Tibial nerve (tissue), 4 donors: ENCODE data around the gene MED16. TPM values are rescaled to one million over a fixed set of nuclear protein-coding genes. Genes with fewer than 3 reads are reported as not detected.

ENCODE experiments used
- DNase-seq, 2 donors: peaks; one replicate each; pipeline ENCODE4 v3.0.0-alpha.2; 2019; ENCODE audit warnings: low spot score in 2 of 2
- H3K27ac ChIP-seq, 4 donors: fragments of 200-600 bp; sonication (generic) in 3 of 4; one replicate each; pipeline ENCODE4 v1.5.1; 2017 to 2019; ENCODE audit warnings: mild to moderate bottlenecking in 1 of 4
- H3K27me3 ChIP-seq, 2 donors: fragments of 200-600 bp; sonication (generic) in 1 of 2; one replicate each; pipeline versions ENCODE4 v1.5.1 to v1.6.0; 2017 to 2019
- H3K36me3 ChIP-seq, 3 donors: fragments of 200-600 bp; sonication (generic); one replicate each; pipeline ENCODE4 v1.5.1; 2018 to 2019
- H3K4me1 ChIP-seq, 4 donors: fragments of 200-600 bp; sonication (generic) in 3 of 4; one replicate each; pipeline ENCODE4 v1.5.1; 2017 to 2019
- H3K4me3 ChIP-seq, 4 donors: fragments of 200-600 bp; sonication (generic) in 3 of 4; one replicate each; pipeline ENCODE4 v1.5.1; 2017 to 2019; ENCODE audit warnings: mild to moderate bottlenecking in 1 of 4, moderate library complexity in 1 of 4
- H3K9me3 ChIP-seq, 4 donors: fragments of 200-600 bp; sonication (generic) in 3 of 4; one replicate each; pipeline ENCODE4 v1.5.1; 2017 to 2019
- EP300 ChIP-seq, 2 donors: sonication (generic); formaldehyde crosslinking; IDR thresholded peaks; one replicate each; pipeline ENCODE4 v1.6.1; 2017; ENCODE audit warnings: antibody characterized with exemption in 2 of 2, mild to moderate bottlenecking in 1 of 2
- POLR2A ChIP-seq, 2 donors: fragments of 450-650 bp; IDR thresholded peaks; one replicate each; pipeline ENCODE4 v1.6.1; 2017; ENCODE audit warnings: antibody characterized with exemption in 2 of 2, mild to moderate bottlenecking in 2 of 2, moderate library complexity in 2 of 2
- WGBS, 2 donors: methylation state at CpG; one replicate each; pipeline ENCODE4 v1.1.5; 2018; 5-methylcytosine and 5-hydroxymethylcytosine counted together
- total RNA-seq, 4 donors: library from RNA; depleted of rRNA; stranded (reverse); fragments of >200 nt; gene quantifications; one replicate each; pipeline ENCODE4 v1.1.0, GENCODE V29; 2016
- TF ChIP-seq, protein P1 (sequence below), 5 experiments: fragments of 200-600 bp in 3 of 5; fragments of 450-650 bp in 2 of 5; sonication (generic) in 3 of 5; IDR thresholded peaks; one replicate each; pipeline ENCODE4 v1.5.1; 2016 to 2019; ENCODE audit warnings: antibody characterized with exemption in 5 of 5, mild to moderate bottlenecking in 3 of 5, moderate library complexity in 2 of 5

Gene MED16
- total RNA-seq, 4 donors from 2014 or later: 49.6 to 67.5 (median 53.9) TPM

GRCh38 chr19:827314-827709, 65.7 kb downstream of the MED16 start:
- peaks cover 4 to 70% of the 10 kb centered on the region in 2 donors for H3K27me3 ChIP-seq
- DNase-seq: no peak

DNA sequence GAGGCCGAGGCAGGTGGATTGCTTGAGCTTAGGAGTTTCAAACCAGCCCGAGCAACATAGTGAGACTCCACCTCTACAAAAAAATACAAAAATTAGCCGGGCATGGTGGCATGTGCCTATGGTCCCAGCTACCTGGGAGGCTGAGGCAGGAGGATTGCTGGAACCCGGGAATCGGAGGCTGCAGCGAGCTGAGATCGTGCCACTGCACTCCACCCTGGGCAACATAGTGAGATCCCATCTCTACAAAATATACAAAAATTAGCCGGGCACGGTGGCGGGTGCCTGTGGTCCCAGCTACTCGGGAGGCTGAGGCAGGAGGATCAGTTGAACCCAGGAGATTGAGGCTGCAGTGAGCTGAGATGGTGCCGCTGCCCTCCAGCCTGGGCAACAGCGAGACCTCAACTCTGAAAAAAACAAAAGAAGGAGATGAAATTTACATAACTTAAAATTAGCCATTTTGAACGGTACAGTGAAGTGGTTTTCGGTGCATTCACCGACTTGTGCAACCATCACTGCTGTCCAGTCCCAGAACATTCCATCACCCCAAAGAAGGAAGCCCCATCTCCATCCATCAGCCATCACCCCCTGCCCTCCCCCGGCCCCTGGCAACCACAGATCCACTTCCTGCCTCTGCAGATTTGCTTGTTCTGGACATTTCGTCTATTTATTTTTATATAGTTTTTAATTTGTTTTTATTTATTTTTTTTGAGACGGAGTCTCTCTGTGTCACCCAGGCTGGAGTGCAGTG, 66.9 kb downstream of the MED16 start:
- Histone ChIP-seq H3K4me1 (peaks cover 0 to 16% (median 7%) of the 10 kb centered on the region in 4 donors), H3K27ac (no peak overlapping the region), H3K4me3 (no peak overlapping the region), H3K36me3 (no peaks in the 10 kb centered on the region), H3K27me3 (peaks cover 6 to 70% of the 10 kb centered on the region in 2 donors), H3K9me3 (no peaks in the 10 kb centered on the region)
- TF ChIP-seq EP300 (IDR thresholded peaks at IDR 0.05): no peak
- TF ChIP-seq POLR2A (IDR thresholded peaks at IDR 0.05): no peak
- TF ChIP-seq, protein P1, sequence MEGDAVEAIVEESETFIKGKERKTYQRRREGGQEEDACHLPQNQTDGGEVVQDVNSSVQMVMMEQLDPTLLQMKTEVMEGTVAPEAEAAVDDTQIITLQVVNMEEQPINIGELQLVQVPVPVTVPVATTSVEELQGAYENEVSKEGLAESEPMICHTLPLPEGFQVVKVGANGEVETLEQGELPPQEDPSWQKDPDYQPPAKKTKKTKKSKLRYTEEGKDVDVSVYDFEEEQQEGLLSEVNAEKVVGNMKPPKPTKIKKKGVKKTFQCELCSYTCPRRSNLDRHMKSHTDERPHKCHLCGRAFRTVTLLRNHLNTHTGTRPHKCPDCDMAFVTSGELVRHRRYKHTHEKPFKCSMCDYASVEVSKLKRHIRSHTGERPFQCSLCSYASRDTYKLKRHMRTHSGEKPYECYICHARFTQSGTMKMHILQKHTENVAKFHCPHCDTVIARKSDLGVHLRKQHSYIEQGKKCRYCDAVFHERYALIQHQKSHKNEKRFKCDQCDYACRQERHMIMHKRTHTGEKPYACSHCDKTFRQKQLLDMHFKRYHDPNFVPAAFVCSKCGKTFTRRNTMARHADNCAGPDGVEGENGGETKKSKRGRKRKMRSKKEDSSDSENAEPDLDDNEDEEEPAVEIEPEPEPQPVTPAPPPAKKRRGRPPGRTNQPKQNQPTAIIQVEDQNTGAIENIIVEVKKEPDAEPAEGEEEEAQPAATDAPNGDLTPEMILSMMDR (IDR thresholded peaks at IDR 0.05): no peak
- WGBS, 2 donors: 79 to 82% methylated on average over 19 of the region's 19 CpGs
- DNase-seq: no peak

More at GRCh38 chr19:827314-827709, 65.7 kb downstream of the MED16 start:
- H3K4me1 ChIP-seq: peaks cover 0 to 3% (median 1%) of the 10 kb centered on the region in 4 donors
- H3K27ac ChIP-seq: no peak overlapping the region
- H3K9me3 ChIP-seq: no peaks in the 10 kb centered on the region
- no peak overlapping the region for H3K4me3 ChIP-seq
- 87% methylated on average over 6 to 11 of the region's 11 CpGs for WGBS, 2 donors
- no peak for TF ChIP-seq POLR2A (IDR thresholded peaks at IDR 0.05)
- TF ChIP-seq, protein P1 (IDR thresholded peaks at IDR 0.05): no peak
- no peak for TF ChIP-seq EP300 (IDR thresholded peaks at IDR 0.05)
- no peaks in the 10 kb centered on the region for H3K36me3 ChIP-seq

GRCh38 chr19:824885-825284, 68.1 kb downstream of the MED16 start:
- Histone ChIP-seq H3K4me3 (no peak overlapping the region), H3K9me3 (no peaks in the 10 kb centered on the region), H3K4me1 (peaks cover 0 to 16% (median 7%) of the 10 kb centered on the region in 4 donors), H3K36me3 (no peaks in the 10 kb centered on the region), H3K27me3 (peaks cover 6 to 62% of the 10 kb centered on the region in 2 donors), H3K27ac (no peak overlapping the region)
- TF ChIP-seq POLR2A (IDR thresholded peaks at IDR 0.05) (no peak), EP300 (IDR thresholded peaks at IDR 0.05) (no peak)
- TF ChIP-seq, protein P1 (IDR thresholded peaks at IDR 0.05): no peak
- no peak for DNase-seq
- 71 to 77% methylated on average over 15 of the region's 15 CpGs for WGBS, 2 donors

DNA sequence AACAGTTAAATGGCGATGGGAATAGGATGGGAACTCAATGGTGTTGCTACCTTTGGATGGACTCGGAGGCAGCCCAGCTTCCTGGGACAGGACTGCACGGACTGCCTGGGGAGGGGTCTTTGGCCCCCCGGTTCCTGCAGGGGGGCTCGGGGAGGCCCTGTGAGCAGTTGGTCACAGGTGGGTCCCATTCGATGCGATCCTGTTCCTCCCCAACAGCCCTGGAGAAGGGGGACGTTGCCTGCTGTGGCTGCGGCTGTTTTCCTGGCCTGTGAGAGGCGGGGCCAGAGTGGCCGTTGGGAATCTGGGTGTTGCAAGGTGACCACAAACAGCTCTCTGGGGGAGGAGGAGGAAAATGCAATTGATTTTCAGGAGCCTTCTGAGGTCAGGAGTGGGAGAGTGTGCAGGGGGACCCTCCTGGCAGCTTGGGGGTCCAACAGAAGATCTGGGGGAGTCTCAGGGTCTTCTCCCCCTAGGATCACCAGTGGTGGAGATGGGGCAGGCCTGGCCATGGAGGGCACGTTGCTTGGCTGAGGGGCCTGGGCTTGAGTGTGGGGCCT, 69.3 kb downstream of the MED16 start:
- peaks cover 6 to 54% of the 10 kb centered on the region in 2 donors for H3K27me3 ChIP-seq
- DNase-seq: no peak
- H3K27ac ChIP-seq: no peak overlapping the region
- WGBS, 2 donors: 40 to 42% methylated on average over 12 of the region's 12 CpGs
- H3K9me3 ChIP-seq: no peaks in the 10 kb centered on the region
- H3K36me3 ChIP-seq: no peaks in the 10 kb centered on the region
- H3K4me3 ChIP-seq: no peak overlapping the region
- TF ChIP-seq, protein P1 (IDR thresholded peaks at IDR 0.05): no peak
- TF ChIP-seq EP300 (IDR thresholded peaks at IDR 0.05) (no peak), POLR2A (IDR thresholded peaks at IDR 0.05) (no peak)
- H3K4me1 ChIP-seq: peaks cover 0 to 16% (median 7%) of the 10 kb centered on the region in 4 donors
